ENCODE data around the gene TMEM182.

The TMEM182 gene

GRCh38 chr2:102848366-102848839 is 86.6 kb downstream of the TMEM182 start:
- H3K4me3 ChIP-seq (ENCODE audit: low read length), result no peak overlapping the region
- peak; percentile 50 for DNase-seq (ENCODE audit: low read depth)
- TF ChIP-seq CTCF (IDR thresholded peaks at IDR 0.05; ENCODE audit: insufficient read depth, low read depth, low read length, missing control alignments), result no peak

GRCh38 chr2:102850888-102851287 is 89.1 kb downstream of the TMEM182 start:
- no peak overlapping the region for H3K4me3 ChIP-seq (ENCODE audit: low read length)
- no peak for TF ChIP-seq CTCF (IDR thresholded peaks at IDR 0.05; ENCODE audit: insufficient read depth, low read depth, low read length, missing control alignments)
- DNase-seq (ENCODE audit: low read depth), result no peak

DNA sequence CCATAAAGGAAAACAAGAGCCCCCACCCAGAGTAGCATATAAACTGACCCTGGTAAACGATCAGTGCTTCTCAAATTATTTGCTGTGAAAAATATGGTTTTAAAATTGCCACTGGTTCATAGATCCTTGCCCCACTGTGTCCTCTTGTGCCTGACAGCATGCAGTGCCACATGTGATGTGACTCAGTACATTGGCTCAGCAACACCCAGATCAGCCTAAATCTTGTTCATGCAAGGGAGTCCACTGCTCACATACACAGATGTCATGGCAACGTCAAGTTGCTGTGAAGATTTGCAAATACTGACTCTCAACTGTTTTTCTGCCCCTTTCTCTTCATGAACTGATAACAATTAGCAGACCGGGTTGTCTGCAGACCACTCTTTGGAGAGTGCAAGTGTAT is 91.0 kb downstream of the TMEM182 start:
- no peak overlapping the region for H3K4me3 ChIP-seq (ENCODE audit: low read length)
- DNase-seq (ENCODE audit: low read depth), result no peak
- no peak for TF ChIP-seq CTCF (IDR thresholded peaks at IDR 0.05; ENCODE audit: insufficient read depth, low read depth, low read length, missing control alignments)

Measured in epithelial cell of esophagus (primary cell).